ENCODE measurements around the gene BUD31.

Gene BUD31

DNA sequence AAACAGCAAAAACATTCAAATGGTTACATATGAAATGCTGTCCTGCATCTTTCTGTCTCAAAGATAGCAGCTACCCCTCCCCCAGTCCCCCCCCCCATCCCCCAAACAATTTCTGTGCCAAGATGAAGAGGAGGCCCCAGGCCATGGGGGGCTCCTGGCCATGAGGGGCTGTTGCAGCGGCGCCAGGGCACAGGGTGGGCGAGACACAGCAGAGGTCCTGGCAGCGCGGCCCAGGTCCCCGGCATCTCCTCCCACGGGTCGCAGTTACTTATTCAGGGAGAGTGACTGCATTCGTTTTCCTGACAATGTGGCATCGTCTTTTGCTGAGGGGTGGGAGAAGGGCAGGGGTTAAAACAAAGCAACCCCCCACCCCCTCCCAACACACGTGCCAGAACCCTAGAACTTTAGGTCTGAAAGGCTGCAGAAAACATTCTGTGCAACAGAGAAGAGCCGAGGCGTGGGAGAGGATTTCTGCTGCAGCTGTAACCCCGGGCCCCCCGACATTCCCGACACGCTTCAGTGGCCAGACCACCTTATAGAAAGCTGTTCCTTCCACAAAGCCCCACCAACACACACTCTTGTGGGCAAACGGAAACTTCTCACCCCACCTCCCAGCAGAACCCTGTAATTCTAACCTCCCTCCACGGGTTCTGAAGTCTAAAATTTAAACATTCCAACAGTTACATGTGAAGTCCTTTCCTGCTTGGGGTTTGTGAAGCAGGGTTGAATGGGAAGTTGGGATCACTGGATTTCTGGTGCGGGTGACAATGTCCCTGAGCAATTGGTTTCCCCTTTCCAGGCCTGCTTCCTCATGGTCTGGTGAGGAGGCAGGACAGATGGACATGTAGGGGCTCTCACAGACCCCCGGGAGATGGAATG, 12.1 kb upstream of the BUD31 start:
- POLR2A ChIA-PET = no interaction called here
- TF ChIP-seq NFRKB (IDR thresholded peaks at IDR 0.05) = no peak
- no peak for TF ChIP-seq ELF4 (IDR thresholded peaks at IDR 0.05)
- TF ChIP-seq HDGF (IDR thresholded peaks at IDR 0.05; ENCODE audit: borderline replicate concordance) = no peak
- no peak for DNase-seq (ENCODE audit: extremely low spot score)
- CTCF ChIA-PET = no interaction called here

DNA sequence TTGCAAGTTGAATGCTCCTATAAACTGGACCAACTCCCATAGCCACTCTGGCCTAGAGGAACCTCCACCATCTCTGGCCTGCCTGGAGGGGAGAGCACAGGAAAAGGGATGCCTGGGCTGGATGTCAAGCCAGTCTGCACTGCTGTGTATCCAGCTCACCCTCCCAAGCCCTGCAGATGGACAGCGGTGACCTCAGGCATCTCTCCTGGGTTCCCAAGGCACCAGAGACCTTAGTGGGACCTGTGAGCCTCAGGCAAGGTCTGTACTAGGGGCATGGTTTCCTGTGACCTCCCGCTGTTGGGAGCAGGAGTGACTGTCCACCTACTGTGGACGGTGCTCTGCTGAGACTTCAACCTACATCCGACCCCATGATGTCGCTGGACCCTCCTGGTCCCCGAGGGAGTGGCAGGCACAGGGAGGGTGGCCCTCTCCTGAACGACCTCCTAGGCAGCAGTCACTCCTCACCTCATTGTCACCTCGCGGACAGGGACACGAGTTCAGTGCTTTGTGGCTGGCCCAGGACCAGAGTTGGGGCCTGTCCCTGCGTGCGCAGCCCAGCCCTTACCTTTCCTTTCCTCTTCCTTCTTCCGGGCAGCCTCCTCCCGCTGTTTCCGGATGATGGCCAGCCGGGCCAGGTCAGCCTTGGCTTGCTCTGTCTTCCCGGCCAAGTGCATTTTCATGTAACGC, 11.3 kb upstream of the BUD31 start:
- ChIA-PET POLR2A (interaction anchor here (4.0 kb wide), 1 partner anchor 11 kb away, joined by 22 read pairs; the partner anchor contains the start of genes BUD31 and PDAP1), CTCF (no interaction called here)
- TF ChIP-seq ZNF384 (IDR thresholded peaks at IDR 0.05) (no peak), FOXM1 (IDR thresholded peaks at IDR 0.05; ENCODE audit: borderline replicate concordance) (no peak), LEF1 (IDR thresholded peaks at IDR 0.05; ENCODE audit: borderline replicate concordance) (no peak), FOXK2 (IDR thresholded peaks at IDR 0.05) (no peak), L3MBTL2 (conservative IDR thresholded peaks at IDR 0.05) (no peak), ARNT (IDR thresholded peaks at IDR 0.05) (no peak), SP1 (IDR thresholded peaks at IDR 0.05) (no peak), PKNOX1 (IDR thresholded peaks at IDR 0.05) (no peak), BHLHE40 (IDR thresholded peaks at IDR 0.05; ENCODE audit: borderline replicate concordance) (no peak)
- no peak for DNase-seq (ENCODE audit: extremely low spot score)

DNA sequence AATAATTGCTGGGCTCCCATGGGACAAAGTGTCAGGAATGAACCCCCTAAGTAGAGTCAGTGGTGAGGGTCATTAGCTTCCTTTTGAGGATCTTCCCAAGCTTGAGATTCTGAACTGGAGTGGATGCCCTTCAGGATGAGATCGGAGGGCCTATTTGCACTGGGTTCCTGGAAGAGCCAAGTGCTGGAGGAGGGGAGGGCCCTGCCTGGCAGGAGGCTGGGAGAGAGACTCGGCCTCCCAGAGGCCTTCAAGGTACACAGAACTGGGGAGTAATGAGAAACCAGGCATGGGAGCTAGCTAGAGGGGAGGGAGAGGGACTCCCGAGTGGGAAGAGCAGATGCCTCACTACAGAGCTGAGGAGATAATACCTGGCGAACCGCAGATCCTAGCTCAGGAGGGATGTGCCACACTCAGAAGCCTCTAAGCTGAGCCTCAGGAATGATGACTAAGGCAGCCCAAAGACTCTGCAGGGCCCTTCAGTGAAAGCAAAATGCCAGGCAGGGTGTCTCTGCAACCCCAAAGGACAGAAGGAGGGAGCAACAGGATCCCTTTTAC, 9.8 kb upstream of the BUD31 start:
- CTCF ChIA-PET = no interaction called here

DNA sequence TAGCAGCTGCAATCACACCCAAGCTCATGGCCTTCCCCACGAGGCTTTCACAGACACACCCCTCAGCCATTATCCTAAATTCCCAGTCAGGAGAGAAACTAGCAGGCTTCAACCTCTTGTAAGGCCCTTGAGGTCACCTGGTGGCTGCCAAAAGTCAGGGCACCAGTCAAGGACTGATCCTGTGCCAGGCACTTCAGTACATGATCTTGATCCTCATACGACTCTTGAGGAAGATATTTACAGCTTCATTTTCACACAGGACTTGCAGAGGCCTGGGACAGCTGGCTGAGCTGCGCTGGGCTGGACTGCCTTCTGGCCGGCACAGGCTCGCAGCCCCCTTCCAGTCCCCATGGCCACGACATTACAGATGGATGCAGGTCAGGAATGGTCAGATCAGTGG, 9.2 kb upstream of the BUD31 start:
- DNase-seq (ENCODE audit: extremely low spot score) = no peak
- POLR2A ChIA-PET = interaction anchor here (0.6 to 4.0 kb wide), 3 partner anchors 9 to 133 kb away, joined by 3 to 22 read pairs (median 3); partner anchors contain the start of genes BUD31 and PDAP1
- CTCF ChIA-PET = interaction anchor here (1.1 kb wide), 1 partner anchor 9 kb away, joined by 3 read pairs; no protein-coding TSS in a partner anchor
- TF ChIP-seq BHLHE40 (IDR thresholded peaks at IDR 0.05; ENCODE audit: borderline replicate concordance) (no peak), LEF1 (IDR thresholded peaks at IDR 0.05; ENCODE audit: borderline replicate concordance) (no peak), FOXA1 (IDR thresholded peaks at IDR 0.05) (no peak), NFRKB (IDR thresholded peaks at IDR 0.05) (no peak)

More for the DNA sequence above, 9.8 kb upstream of the BUD31 start:
- POLR2A ChIA-PET = interaction anchor here (0.7 to 4.0 kb wide), 3 partner anchors 8 to 133 kb away, joined by 3 to 22 read pairs (median 3); partner anchors contain the start of genes BUD31 and PDAP1
- TF ChIP-seq FOXA1 (IDR thresholded peaks at IDR 0.05) (no peak), SUZ12 (IDR thresholded peaks at IDR 0.05) (no peak), SP1 (IDR thresholded peaks at IDR 0.05) (no peak), ARNT (IDR thresholded peaks at IDR 0.05) (no peak), FOXK2 (IDR thresholded peaks at IDR 0.05) (no peak), PKNOX1 (IDR thresholded peaks at IDR 0.05) (no peak), LEF1 (IDR thresholded peaks at IDR 0.05; ENCODE audit: borderline replicate concordance) (no peak), ELF4 (IDR thresholded peaks at IDR 0.05) (no peak), BHLHE40 (IDR thresholded peaks at IDR 0.05; ENCODE audit: borderline replicate concordance) (no peak), L3MBTL2 (conservative IDR thresholded peaks at IDR 0.05) (no peak), NFRKB (IDR thresholded peaks at IDR 0.05) (no peak), TARDBP (IDR thresholded peaks at IDR 0.05) (no peak), FOXM1 (IDR thresholded peaks at IDR 0.05; ENCODE audit: borderline replicate concordance) (no peak), CTBP1 (IDR thresholded peaks at IDR 0.05; ENCODE audit: borderline replicate concordance) (no peak), HDGF (IDR thresholded peaks at IDR 0.05; ENCODE audit: borderline replicate concordance) (no peak), ZNF384 (IDR thresholded peaks at IDR 0.05) (no peak)
- DNase-seq (ENCODE audit: extremely low spot score) = no peak

DNA sequence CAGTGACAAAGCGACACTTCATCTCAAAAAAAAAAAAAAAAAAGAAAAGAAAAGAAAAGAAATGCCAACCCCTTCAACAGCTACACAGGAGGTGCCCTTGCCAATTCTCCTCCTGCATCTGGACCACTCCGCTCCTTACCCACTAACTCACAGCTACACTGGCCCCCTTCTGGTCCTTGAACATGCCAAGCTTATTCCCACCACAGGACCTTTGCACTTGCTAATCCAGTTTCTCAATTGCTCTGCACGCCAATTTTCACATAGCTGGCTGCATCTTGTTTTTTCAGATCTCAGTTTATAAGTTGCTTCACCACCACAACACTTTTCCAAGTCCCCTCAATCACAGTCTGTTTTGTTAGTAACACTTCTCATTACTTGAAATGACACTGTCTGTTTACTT, 5.9 kb upstream of the BUD31 start:
- no peak for DNase-seq (ENCODE audit: extremely low spot score)
- ChIA-PET POLR2A (no interaction called here), CTCF (no interaction called here)
- TF ChIP-seq CTBP1 (IDR thresholded peaks at IDR 0.05; ENCODE audit: borderline replicate concordance) = no peak

DNA sequence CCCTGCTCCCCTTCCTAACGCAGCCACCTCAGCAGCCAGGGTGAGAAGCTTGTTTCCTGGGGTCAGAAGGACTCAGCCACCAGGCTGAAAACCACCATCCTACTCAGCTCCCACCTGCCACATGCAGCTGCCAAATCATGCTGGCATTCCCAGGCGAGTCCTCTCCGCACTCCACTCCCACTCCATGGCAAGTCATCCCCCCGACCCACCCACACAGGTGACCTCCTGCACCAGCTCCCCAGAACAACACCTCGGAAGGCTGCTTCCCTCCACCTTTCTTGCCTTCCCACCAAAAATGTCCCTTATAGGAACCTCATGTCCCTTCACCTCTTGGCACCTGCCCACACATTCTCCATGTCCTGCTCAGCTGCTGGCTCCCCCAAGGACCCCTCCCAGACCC, 5.0 kb upstream of the BUD31 start:
- no peak for DNase-seq (ENCODE audit: extremely low spot score)
- no peak for TF ChIP-seq TARDBP (IDR thresholded peaks at IDR 0.05)
- no peak for TF ChIP-seq ELF4 (IDR thresholded peaks at IDR 0.05)
- no peak for TF ChIP-seq SP1 (IDR thresholded peaks at IDR 0.05)
- no peak for TF ChIP-seq BHLHE40 (IDR thresholded peaks at IDR 0.05; ENCODE audit: borderline replicate concordance)
- no peak for TF ChIP-seq FOXK2 (IDR thresholded peaks at IDR 0.05)
- no peak for TF ChIP-seq NFRKB (IDR thresholded peaks at IDR 0.05)
- TF ChIP-seq PKNOX1 (IDR thresholded peaks at IDR 0.05) = no peak
- TF ChIP-seq FOXM1 (IDR thresholded peaks at IDR 0.05; ENCODE audit: borderline replicate concordance) = no peak
- no peak for TF ChIP-seq ZNF384 (IDR thresholded peaks at IDR 0.05)
- no peak for TF ChIP-seq LEF1 (IDR thresholded peaks at IDR 0.05; ENCODE audit: borderline replicate concordance)
- TF ChIP-seq CTBP1 (IDR thresholded peaks at IDR 0.05; ENCODE audit: borderline replicate concordance) = no peak
- no peak for TF ChIP-seq L3MBTL2 (conservative IDR thresholded peaks at IDR 0.05)
- TF ChIP-seq HDGF (IDR thresholded peaks at IDR 0.05; ENCODE audit: borderline replicate concordance) = no peak
- no peak for TF ChIP-seq SUZ12 (IDR thresholded peaks at IDR 0.05)
- no peak for TF ChIP-seq FOXA1 (IDR thresholded peaks at IDR 0.05)
- TF ChIP-seq ARNT (IDR thresholded peaks at IDR 0.05) = no peak
- POLR2A ChIA-PET = no interaction called here
- CTCF ChIA-PET = no interaction called here
